GM12892 (cell line): ENCODE measurements around the gene ACTA2.
A peak's percentile ranks its signal among the peaks of the same experiment; 100 is the strongest.
"Not testable (repeated sequence)": the region's sequence is repeated elsewhere in the genome, so short reads cannot be mapped to it uniquely, and the experiment has no call there.

ENCODE experiments used
- DNase-seq: peaks from one replicate; pipeline ENCODE4 v3.0.0; 2011; ENCODE audit not compliant: insufficient read length
- FAIRE-seq: peaks from 2 replicates; lab custom pipeline; 2011; peaks lifted over from hg19 to GRCh38; lab: Jason Lieb, UNC
- POLR2A ChIP-seq: IDR thresholded peaks from 2 replicates; pipeline ENCODE4 v1.6.1; 2011; ENCODE audit warnings: low read depth, low read length, control low read depth
- POLR2AphosphoS5 ChIP-seq: IDR thresholded peaks from 2 replicates; pipeline ENCODE4 v1.6.1; 2011; ENCODE audit warnings: low read depth, low read length, control low read depth
- TAF1 ChIP-seq: IDR thresholded peaks from 2 replicates; pipeline ENCODE4 v1.6.1; 2011; ENCODE audit warnings: low read depth, mild to moderate bottlenecking, control low read depth, low read length, borderline replicate concordance

Gene ACTA2

DNA sequence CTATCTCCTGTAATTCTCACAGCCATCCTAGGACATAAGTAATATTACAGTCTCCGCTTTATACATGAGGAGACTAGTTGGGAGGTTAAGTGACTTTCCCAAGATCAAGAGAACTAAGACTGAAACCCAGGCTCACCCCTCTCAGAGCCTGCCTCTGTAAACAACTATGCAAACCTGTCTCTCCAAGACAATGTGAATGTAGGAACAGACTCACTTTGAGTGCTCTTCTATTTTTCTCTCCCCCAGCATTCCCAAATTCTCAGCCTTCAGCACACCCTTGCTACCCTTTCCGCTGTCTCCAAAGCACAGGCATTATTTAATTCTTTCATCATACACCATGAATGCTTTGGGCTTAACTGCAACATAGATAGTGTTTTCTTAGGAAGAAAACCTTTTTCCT lies 13.6 kb downstream of the ACTA2 start:
- TF ChIP-seq POLR2AphosphoS5 (no peak), POLR2A (no peak), TAF1 (no peak)
- no peak for DNase-seq
- FAIRE-seq, result no peak

DNA sequence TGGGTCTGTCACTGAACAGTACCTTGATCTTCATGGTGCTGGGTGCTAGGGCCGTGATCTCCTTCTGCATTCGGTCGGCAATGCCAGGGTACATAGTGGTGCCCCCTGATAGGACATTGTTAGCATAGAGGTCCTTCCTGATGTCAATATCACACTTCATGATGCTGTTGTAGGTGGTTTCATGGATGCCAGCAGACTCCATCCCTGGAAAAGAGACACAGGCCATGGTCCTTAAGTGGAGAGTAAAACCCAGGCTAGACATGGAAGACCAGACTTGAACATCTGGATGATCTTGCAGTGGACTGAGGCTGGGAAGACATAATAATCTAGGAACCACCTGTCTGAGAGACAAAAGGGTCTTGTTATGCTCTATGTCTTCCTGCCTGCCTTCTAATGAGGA lies 14.5 kb downstream of the ACTA2 start:
- FAIRE-seq (no peak), DNase-seq (no peak)
- TF ChIP-seq POLR2A (no peak), TAF1 (no peak), POLR2AphosphoS5 (no peak)

DNA sequence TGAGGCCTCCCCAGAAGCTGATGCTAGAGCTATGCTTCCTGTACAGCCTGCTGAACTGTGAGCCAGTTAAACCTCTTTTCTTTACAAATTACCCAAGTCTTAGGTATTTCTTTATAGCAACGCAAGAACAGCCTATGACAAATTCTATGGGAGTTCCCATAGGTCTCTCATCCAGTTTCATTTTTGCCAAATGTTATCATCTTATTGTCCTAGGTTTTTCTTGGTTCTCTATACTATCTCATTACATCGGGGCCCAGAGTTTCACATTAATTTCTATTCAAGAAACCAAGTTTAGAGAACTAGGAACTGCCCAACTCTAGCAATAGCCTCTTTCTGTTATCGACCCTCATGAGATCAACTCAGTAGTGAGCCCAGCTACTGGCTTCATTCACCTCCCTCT lies 15.9 kb downstream of the ACTA2 start:
- DNase-seq (no peak), FAIRE-seq (no peak)
- TF ChIP-seq POLR2AphosphoS5, result no peak
- TF ChIP-seq TAF1, result no peak
- no peak for TF ChIP-seq POLR2A

DNA sequence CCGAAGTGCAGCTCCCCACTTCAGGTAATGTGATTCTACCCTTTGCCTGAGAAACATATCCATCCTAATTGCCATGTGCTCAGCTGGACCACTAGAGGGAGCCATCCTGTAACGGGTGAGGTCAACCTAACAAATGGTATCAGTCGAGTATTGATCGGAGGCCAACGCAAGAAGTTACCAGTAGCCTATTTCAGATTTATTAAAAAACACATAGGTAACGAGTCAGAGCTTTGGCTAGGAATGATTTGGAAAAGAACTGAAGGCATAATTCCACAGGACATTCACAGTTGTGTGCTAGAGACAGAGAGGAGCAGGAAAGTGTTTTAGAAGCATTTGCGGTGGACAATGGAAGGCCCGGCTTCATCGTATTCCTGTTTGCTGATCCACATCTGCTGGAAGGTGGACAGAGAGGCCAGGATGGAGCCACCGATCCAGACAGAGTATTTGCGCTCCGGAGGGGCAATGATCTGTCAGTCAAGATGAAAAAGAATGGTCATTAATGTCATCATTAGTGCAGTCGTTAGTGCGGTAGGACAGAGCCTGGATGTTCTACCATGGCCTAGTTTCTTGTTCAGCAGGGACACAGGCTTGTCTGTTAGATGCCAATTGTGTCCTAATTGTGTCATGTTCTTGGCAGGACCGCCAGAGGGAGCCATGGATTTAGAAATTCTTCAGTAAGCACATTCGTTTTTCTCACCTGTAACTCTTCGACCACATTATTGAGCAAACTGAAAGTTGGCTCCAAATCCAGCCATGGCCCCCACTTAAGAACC lies 17.5 kb downstream of the ACTA2 start:
- DNase-seq, result no peak
- peak; percentile 96 for FAIRE-seq
- TF ChIP-seq TAF1 (no peak), POLR2A (no peak), POLR2AphosphoS5 (no peak)

DNA sequence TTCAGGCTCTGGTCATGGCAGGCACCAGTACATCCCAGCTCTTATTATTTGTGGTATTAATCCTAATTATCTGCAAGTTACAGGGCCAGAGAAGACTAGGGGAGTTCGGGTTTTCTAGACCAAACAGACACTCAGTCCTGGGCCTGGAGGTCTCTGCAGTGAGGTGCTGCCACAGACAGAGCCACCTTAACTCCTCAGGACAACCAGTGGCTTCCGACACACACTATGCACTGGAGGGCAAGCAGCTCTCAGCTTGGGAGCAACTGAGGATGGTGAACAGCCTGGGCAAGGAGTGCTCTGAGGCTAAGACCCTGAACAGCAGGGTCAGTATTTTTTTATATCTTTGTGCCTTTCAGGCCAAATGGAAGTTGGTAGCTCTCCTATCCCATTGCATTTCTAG lies 19.0 kb downstream of the ACTA2 start:
- no peak for FAIRE-seq
- DNase-seq, result no peak
- TF ChIP-seq TAF1 (no peak), POLR2A (no peak), POLR2AphosphoS5 (no peak)

DNA sequence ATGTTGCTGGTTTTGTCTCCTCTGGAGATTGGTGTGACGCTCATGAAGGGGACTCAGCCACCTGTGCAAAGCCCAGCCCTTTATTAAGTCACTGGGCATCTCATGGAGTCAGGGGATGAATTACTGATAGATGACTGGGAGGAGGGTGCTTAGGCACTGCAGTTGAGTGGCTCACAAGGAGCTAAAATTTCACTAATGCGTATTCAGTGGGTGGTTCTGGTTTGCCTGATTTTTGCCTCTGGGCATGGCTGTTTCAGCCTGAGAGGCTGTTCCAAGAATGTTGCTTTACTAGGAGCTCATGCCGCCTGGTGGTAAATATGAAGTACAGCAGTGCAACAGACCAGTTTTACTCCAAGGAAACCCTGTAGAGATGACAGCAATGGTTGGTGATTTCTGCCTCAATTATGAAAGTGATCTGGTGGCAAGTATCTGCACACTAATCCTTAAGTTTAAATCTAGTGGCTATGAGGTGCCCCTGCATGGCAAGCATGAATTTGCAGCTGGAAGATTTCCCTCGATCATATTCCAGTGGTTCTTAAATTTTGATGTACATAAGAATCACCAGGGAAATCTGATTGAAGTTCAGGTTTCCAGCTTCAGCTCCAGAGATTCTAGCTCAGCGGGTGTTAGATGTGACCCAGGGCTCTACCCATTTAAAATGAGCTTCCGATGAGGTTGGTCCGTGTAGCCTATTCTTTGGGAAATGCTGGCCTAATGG lies 19.9 kb downstream of the ACTA2 start:
- DNase-seq, result no peak
- FAIRE-seq, result peak; percentile 98

DNA sequence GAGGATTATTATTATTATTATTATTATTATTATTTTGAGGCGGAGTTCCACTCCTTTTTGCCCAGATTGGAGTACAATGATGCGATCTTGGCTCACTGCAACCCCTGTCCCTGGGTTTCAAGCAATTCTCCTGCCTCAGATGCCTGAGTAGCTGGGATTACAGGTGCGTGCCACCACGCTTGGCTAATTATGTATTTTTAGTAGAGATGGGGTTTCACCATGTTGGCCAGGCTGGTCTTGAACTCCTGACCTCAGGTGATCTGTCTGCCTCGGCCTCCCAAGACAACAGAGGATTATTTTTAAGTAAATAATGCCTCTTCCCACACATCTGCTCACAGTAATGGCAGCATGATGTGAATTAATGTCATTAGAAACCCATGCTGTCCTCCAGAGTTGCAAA lies 20.5 kb downstream of the ACTA2 start:
- FAIRE-seq, DNase-seq: not testable (repeated sequence)

More for the DNA sequence above, 19.9 kb downstream of the ACTA2 start:
- TF ChIP-seq TAF1 (no peak), POLR2A (no peak), POLR2AphosphoS5 (no peak)

DNA sequence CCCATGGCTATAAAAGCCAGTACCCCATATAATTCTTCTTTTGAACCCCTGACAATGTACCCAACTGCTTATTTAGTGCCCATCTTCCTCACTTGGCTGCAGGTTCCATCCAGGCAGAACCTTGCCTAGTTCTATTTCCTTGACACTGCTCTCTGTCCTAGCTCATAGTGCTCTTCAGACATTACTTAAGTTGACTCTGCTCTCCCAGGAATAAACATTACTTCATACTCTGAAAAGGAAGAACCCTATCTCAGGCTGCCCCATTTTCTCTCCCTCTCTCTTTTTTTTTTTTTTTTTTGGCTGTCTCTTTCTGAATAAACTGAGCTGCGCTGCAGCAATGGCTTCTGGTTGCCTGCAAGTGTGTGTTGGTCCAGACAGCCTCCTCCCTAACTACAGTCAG lies 21.0 kb downstream of the ACTA2 start:
- peak; percentile 14 for FAIRE-seq

DNA sequence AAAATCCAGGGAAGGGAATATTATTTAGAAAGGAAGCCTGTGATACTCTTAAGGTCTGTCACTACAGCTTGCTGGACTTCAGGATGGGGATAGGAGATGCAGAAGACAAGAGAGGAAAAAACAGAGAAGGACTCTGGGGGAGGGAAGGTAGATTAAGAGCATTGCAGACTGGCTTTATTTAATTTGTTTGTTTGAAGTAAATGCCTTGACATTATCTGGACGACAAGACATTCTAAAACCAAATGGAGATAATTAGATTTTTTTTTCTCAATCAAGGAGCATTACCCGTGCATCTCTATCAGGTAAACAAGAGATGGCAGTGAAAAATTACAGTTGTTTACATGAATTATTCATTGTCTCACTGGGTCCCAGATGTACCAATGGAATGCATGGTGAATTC lies 24.3 kb downstream of the ACTA2 start:
- TF ChIP-seq POLR2A (no peak), POLR2AphosphoS5 (no peak), TAF1 (no peak)
- no peak for DNase-seq
- FAIRE-seq, result no peak

More for the DNA sequence above, 21.0 kb downstream of the ACTA2 start:
- DNase-seq, result no peak
- no peak for TF ChIP-seq TAF1
- TF ChIP-seq POLR2A, result no peak
- TF ChIP-seq POLR2AphosphoS5, result no peak

DNA sequence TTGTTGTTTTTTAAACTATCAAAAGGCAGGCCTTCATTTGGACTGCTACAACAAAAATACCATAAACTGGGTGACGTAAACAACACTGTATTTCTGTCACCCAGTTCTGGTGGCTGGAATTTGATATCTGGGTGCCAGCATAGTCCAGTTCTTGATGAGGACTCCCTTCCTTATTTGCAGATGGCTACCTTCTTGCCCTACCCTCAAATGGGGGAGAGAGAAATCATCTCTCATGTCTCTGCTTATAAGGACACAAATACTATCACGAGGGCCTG lies 25.2 kb downstream of the ACTA2 start:
- FAIRE-seq, result no peak
- TF ChIP-seq POLR2A, result no peak
- TF ChIP-seq TAF1, result no peak
- TF ChIP-seq POLR2AphosphoS5, result no peak

DNA sequence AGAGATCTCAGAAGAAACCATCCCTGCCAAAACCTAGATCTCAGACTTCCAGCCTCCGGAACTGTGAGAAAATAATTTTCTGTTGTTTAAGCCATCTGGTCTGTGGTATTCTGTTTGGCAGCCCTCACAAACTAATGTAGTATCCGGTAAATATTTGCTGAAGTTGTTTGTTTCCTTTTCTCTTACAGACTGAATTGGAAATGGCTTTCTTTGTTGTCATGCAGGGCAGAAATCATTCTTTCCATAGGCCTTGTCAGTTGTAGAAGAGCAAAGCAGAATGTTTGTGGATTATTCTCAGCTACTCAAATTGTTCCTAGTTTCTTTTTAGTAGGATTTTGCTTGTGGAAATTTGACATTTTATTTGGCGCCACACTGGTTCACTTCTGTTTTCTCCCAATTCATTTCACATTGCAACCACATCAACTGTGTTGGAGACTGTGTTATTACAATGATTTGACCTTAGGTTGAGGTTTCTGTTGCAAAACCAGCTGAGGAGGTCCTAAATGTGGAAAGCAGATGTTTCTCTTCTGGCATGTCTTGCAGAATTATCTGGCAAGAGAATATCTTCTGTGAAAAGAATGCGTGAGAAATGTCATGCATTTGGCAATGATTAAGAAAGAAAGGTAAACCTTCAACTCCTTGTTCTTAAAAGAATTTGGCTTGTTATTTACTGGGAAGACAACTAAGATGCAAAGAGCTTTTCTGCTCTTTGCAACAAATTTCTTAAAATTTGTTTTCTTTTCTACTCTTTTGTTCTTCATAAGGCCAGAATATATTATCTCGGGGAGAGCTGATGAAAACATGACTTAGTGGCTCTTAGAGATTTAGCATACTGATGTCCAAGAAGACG lies 25.8 kb downstream of the ACTA2 start:
- FAIRE-seq, result no peak
- TF ChIP-seq POLR2A, result no peak
- TF ChIP-seq TAF1, result no peak
- TF ChIP-seq POLR2AphosphoS5, result no peak
- no peak for DNase-seq

More for the DNA sequence above, 25.2 kb downstream of the ACTA2 start:
- no peak for DNase-seq

DNA sequence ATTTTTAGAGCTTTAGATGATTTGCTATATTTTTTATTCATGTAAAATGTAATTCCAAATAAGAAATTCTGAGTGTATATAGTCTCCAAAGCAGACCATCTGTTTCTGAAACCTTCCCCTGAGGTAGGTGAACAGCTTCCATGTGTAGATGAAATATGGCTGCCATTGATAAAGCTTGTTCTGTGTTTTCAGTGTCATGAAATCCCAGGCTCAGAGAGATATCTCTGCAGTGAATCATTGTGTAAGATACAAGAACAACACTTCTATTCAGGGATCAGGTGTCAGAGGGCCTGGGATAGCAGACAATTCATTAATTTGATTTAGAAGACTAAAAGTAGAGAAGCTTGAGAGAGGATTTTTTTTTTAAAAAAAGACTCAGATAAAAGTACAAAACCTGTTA lies 29.1 kb downstream of the ACTA2 start:
- TF ChIP-seq TAF1, result no peak
- no peak for TF ChIP-seq POLR2AphosphoS5
- no peak for TF ChIP-seq POLR2A
- DNase-seq, result no peak
- no peak for FAIRE-seq

DNA sequence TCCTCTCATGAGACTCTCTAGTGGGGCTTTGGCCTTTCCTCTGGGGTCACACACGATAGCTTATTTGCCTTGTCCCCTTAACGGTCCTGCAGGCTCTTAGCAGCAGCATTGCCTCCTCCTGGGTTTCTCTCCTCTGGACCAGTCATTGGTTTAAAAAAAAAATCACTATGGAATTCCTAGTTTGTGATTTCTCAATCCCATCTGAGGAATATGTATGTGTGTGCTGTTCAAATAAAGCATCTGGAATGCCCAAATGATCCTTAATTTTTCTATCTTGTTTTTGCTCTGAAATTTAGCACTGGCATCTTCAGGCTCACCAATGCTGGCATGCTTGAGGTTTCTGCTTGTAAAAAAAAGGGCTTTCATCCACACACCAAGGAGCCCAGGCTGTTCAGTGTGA lies 30.5 kb downstream of the ACTA2 start:
- no peak for DNase-seq
- no peak for TF ChIP-seq POLR2A
- TF ChIP-seq TAF1, result no peak
- no peak for TF ChIP-seq POLR2AphosphoS5
- no peak for FAIRE-seq
